CD4-positive, alpha-beta T cell treated with Interleukin-4 for 4 hours (primary cell): ENCODE results near the gene CRY1.
"Not testable (repeated sequence)": the region's sequence is repeated elsewhere in the genome, so short reads cannot be mapped to it uniquely, and the experiment has no call there.

ENCODE experiments used
- DNase-seq: peaks from one replicate; pipeline ENCODE4 v3.0.0-alpha.2; 2020

The CRY1 gene

DNA sequence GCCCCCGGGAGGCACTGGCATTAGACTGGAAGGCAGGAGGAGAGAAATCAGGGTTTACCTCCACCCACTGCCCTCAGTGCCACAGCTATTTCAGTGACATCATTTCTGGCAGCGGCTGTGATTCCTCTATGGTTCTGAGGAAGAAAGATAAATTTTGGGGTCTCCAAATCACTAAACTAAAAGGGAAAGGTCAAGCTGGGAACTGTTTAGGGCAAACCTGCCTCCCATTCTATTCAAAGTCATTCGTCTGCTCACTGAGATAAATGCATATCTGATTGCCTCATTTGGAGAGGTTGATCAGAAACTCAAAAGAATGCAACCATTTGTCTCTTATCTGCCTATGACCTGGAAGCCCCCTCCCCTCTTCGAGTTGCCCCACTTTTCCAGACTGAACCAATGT lies 14.0 kb upstream of the CRY1 start:
- no peak for DNase-seq

DNA sequence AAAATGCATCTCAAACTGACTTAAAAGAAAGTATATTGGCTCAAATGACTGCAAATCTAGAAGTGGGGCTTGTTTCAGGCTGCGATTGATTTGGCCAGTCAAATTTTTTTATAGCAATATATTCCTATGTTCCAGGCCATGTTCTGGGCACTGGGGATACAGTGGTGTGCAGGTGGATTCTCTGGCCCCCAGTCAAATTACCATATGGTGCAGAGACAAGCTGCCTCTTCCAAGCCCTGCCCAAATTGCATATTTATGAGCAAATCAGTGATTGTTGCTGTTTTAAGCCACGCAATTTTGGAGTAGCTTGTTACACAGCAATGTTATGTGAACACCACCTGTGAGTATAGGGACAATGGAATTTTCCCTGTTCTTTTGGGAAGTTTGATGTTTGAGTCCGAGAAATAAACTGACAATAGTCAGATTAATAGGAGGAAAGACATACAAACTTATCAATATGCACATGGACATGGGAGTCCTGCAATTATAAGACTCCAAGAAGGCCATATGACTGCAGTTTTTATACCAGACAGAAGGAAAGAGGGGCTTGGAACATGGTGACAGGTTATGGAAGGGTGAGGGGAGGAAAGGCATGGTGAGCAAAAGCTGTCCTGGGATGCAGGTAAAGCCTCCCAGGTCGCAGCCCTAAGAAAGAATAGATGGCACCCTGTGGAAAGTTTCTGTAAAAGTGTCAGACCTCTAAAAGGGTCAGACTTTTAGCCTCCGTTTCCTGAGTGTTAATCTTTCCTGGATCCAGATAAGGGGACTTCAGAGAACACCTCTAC lies 13.1 kb upstream of the CRY1 start:
- DNase-seq = no peak

DNA sequence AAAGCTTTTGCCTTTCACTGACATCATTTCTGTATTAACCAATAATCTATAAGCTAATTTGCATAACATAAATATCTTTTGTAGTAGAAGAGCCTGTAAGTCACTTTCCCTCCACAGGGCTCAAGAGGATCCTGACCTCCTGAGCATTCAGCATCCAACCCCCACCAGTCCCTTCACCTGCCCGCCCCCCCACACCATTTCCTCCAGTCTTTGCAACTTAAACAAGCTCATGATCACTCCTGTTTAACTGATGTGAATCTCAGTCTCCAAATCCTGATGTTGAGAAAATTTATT lies 12.0 kb upstream of the CRY1 start:
- DNase-seq = no peak

DNA sequence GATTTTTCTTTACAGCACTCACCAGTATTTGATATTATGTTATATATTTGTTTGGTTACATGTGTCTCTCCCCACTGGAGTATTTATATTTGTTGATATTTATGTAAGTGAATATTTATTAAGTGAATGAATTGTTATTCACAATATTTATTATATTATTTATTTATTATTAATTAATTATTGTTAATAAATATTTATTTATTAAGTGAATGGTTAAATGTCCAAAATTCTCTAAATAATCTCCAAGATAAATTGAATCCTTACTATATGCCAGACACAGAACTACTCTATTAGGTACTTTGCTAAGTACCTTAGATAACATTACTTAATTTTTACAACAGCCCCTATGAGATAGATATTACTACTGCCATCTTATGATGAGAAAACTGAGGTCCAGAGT lies 10.2 kb upstream of the CRY1 start:
- no peak for DNase-seq

DNA sequence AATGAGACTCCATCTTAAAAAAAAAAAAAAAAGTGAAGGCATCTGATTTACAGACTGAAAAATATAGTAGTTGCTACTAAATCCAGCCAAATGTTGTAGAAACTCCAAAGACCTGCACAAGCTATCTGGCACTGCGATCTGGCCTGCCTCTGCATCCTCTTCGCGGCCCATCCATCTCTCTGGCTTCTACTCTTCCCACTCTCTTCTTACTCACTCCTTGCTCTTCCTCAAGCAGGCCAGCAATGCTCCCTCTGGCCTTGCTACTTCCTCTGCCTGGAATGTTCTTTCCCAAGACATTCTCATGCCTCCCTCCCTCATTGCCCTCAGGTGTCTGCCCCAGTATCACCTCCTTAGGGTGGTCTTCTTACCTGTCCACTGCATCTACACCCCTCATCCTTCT lies 9.7 kb upstream of the CRY1 start:
- DNase-seq = no peak

DNA sequence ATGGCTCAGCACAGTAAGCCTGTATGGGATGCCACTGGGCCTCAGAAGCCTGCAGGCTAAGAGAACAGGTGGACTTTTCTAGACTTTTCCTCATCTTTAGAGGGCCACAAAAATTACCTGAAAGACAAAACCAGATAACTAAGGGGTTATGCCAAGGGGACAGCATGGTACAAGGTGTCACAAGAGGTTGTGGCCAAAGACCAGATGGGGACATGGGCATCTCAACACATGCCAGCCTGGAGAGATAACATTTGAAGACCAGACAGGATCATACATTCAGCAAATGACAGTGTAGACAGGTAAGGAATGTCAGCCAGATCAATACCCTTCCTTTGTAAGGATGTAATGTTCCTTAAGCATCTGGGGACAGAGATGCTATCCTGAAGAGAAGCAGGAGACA lies 8.9 kb upstream of the CRY1 start:
- DNase-seq = no peak

DNA sequence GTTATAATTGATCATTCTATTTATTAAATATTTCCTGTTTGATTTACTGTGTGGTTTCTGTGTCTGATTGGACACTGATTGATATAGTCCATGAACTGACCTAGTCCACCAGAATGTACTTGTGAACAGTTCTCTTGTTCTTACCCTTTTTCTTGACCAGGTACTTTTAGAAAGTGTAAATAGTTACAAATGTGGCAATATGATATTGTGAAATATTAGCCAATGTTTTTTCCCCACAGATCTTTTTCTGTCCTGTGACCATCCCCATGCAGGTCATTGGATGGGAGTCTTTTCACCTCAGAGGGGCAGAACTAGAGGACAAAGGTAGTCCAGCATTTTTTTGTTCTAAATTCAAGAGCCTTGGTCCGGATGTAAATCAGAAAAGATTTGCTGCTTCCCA lies 8.3 kb upstream of the CRY1 start:
- DNase-seq = no peak

DNA sequence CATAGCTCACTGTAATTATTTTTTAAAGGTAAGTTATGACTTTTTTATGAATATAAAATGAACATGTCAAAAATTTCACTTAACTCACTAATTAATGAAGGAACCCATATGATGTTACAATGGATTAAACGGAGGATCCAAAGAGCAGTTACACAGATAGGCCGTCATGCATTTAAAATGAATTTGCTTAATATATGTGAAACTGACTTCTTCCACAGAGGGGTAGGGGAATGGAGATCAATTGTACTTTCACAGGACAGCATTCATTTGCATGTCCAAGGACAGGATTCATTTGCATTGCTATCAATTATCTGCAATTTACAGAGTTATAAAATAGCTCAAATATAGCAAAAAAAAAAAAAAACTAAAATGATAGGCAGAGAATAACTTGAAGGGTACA lies 6.6 kb upstream of the CRY1 start:
- no peak for DNase-seq

DNA sequence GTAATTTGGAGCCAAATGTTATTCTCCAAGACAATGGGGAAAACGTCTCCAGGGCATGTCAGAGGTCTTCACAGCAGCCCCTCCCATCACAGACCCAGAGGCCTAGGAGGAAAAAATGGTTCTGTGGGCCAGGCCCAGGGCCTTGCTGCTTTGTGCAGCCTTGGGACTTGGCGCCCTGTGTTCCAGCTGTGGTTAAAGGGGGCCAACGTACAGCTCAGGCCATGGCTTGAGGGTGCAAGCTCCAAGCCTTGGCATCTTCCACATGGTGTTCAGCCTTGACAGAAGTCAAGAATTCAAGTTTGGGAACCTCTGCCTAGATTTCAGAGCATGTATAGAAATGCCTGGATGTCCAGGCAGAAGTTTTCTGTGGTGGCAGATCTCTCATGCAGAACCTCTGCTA lies 3.2 kb upstream of the CRY1 start:
- DNase-seq = no peak

DNA sequence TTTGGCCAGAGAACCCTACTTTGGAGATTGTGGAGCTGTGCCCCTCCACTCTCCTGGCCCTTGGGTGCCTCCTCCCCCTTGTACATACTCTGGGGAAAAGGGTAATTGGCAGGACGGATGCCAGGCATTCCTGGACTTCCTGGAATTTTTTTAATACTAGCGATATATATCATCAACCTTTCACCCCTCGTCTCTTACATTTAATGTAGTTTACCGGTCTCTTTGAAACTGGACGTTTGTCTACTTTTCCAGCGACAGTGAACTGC lies 767 bp upstream of the CRY1 start:
- no peak for DNase-seq

DNA sequence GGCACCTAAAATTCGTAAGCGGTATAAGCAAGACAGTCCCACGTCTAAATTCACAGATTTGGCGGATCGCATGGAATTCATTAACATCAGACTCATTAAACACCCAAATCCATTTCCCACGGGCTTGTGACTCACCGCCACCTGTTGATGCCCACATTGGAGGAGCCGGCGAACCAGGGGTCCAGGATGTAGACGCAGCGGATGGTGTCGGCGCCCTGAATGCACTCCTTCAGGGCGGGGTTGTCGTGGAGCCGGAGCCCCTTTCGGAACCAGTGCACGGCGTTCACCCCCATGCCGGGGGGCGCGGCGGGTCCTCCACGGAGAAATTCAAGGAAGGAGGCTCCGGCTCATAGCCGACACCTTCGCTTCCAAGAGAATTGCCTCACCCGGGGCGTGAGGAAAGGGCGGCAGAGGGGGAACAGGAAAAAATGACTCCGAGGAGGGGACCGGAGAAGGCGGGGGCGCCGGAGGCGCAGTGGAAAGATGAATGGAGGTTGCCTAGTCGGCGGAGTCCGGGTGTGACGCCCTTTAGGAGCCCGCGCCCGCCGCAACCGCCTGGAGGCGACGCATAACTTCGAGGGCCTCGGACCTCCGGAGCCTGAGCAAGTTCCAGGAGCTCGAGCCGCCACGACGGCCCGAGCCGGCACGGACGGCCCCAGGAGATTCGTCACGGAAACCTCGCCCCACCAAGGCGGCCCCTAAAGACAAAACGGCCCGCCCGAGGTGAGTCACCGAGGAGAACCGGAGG lies 506 bp downstream of the CRY1 start:
- DNase-seq = peak; percentile 70

DNA sequence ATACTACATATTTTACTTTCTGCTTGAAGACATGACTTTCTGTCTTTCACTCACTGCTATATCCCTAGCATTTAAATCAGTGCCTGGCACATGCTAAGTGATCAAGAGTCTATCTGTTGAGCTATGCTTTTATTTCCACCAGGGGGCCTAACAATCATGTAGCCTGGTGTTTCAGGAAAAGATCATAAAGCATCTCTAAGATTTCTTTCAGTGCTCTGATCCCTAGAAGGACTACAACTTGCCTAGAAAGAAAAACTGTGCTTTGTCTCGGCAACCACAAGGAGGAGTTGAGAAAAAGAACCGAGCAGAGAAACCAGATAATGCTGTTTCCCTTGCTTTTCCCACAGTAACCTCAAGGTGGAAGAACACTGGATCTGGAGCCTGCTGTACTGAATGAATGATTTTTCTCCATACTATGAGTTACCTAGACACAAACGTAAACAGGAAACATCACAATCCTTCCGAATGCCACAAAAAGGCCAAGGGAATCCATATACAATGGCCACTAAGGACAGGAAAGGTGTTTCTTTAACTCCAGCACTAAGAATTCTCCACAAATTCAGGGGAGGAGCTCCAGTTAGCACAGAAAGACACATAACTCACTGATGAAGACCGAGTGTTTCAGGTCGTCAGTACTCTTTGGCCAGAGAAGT lies 1.2 kb downstream of the CRY1 start:
- DNase-seq = peak; percentile 74

DNA sequence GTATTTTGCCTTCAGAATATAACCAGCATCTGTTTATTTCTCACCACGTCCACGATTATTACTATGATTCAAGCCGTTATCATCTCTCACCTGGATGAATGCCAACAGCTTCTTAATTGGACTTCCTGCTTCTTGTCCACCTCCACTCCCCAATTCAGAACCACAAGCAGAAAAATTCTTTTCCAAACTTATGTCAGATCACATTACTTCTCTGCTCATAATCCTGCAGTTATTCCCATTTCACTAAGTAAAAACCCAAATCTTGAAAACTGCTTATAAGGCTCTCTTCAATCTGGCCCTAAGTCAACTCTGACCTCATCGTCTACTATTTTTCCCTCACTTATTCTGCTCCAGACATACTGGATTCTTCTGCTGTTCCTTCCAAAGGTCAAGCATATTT lies 2.0 kb downstream of the CRY1 start:
- DNase-seq = no peak

DNA sequence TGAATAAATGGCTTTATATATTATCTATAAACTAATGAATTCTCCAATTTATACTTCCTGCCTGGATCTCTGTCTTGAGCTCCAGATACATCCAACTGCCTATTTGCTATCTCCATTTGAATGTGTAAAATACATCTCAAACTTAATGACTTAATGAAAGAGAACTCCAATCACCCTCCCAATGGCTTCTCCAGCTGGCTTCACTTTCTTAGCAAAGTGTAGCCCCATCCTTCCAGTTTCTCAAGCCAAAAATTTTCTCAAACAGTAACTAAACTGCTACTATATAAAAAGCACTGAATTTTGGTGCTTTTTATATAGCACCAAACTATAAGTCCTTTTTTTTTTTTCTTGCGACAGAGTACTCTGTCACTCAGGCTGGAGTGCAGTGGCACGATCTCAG lies 2.6 kb downstream of the CRY1 start:
- DNase-seq = no peak

DNA sequence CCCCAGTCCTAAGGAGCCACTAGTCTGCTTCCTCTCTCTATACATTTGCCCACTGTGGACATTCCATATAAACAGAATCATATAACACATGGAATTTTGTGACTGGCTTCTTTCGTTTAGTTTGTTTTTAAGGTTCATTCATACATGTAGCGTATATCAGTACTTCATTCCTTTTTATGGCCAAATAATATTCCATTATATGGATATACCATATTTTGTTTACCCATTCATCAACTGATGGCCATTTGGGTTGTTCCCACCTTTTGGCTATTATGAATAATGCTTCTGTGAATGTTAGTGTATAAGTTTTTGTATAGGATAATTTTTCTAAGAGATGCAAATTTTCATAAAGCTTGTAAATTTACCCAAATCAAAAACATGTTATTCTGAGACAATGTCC lies 4.4 kb downstream of the CRY1 start:
- DNase-seq = no peak

DNA sequence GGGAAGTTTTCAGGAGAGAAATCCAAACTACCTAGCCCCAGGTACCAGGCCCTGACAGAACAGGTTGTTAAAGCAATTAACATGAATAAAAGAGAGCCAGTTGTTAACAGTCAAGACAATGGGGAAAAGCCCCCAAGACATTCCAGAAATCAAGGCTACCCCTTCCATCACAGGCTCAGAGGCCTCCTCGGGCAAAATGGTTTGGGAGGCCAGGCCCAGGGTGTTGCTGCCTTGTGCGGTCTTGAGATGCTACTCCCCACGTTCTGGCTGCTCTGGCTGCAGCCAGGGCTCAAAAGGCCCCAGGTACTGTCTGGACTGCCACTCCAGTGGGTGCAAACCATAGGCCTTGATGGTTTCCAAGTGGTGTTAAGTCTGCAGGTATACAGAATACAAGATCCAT lies 7.0 kb downstream of the CRY1 start:
- DNase-seq = no peak

DNA sequence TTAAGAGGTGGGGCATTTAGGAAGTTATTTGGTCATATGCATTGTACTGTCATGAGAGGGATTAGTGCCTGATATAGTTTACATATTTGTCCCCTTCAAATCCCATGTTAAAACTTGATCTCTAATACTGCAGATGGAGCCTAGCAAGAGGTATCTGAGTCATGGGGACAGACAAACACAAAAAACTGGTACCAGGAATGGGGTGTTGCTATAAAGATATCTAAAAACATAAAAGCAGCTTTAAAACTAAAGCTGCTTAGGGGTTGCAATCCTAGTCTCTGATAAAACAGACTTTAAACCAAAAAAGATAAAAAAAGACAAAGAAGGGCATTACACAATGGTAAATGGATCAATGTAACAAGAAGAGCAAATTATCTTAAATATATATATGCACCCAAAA lies 11.6 kb downstream of the CRY1 start:
- no peak for DNase-seq

DNA sequence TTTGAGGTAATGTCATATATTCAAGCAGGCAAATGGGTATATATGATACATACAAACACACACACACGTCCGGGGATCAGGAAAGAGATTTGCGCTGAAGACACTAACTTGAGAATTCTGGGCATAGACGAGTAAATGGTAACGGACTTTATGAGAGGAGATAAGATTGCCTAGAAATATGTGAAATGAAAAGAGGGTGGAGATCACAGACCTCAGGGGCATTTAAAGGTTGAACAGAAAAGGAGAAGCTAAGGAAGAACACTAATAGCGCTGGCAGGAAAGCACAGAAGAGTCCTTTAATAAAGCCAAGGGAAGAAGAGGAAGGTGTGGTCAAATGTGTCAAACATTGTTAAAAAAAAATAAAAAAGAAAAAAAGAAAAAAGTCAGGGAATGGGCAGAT lies 13.1 kb downstream of the CRY1 start:
- no peak for DNase-seq

DNA sequence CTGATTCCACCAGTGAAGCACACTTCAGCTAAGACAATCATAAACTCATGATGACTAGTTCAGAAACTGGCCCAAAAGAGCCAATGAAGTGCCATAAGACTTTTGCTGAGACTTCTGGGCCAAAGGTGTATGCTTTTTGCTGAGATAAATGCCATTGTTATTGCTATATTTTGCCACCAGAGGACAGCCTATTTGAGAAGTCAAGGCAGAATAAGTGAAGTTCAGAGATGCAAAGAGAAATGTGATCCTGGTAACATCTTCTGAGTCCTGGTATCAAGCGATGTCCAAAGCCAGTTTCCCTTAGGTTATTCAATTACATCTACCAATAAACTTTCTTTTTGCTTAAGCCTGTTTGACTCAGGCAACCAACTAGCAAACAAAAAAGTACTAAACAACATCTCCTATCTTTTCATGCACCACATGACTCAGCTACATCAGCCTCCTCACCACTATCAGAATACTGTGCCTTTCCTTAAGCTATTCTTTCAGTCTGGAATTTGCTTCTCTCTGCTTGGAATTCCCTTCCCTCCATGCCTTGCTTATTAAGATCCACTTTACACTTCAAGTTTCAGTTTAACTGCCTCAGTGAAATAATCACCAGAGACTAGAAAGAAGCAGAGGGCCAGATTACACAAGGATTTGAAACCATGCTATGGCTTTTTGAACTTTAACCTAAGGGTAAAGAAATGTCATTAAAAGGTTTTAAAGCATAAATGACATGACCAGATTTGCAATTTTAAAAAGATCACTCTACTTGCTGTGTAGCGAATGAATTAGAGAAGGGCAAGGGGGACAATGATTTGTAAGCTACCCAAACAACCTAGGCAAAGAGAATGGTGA lies 14.0 kb downstream of the CRY1 start:
- peak; percentile 38 for DNase-seq

DNA sequence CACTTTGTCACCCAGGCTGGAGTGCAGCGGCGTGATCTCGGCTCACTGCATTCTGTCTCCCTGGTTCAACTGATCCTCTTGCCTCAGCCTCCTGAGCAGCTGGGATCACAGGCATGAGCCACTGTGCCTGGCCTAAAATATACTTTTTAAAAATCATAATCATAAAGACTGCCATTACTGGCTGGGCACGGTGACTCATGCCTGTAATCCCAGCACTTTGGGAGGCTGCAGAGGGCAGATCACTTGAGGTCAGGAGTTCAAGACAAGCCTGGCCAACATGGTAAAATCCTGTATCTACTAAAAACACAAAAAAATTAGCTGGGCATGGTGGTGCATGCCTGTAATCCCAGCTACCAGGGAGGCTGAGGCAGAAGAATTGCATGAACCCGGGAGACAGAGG lies 20.1 kb downstream of the CRY1 start:
- not testable (repeated sequence) for DNase-seq

DNA sequence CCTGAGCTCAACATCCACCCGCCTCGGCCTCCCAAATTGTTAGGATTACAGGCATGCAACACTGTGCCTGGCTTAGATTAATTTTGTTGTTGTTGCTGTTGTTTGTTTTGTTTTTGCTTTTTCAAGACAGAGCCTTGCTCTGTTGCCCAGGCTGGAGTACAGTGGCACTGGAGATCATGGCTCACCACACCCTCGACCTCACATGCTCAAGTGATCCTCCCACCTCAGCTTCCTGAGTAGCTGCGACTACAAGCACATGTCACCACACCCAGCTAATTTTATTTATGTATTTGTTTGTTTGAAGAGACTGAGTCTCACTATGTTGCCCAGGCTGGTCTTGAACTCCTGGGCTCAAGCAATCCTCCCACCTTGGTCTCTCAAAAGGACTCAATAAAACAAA lies 26.7 kb downstream of the CRY1 start:
- DNase-seq = no peak

DNA sequence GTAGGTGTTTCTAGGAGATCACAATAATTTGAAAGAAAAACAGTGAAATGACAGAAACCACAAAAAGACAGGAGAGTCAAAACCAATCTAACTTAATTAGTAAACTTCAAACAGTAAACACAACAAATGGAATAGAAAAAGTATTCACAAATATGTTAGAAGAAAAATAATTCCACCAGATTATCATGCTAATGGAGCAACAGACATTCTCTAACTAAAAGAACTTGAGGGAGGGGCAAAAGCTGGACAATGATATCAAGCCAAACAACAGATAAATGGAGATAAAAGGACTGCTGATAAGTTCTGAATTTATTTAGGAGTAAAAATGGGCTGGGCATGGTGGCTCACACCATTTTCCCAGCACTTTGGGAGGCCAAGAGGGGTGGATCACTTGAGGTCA lies 28.7 kb downstream of the CRY1 start:
- no peak for DNase-seq

DNA sequence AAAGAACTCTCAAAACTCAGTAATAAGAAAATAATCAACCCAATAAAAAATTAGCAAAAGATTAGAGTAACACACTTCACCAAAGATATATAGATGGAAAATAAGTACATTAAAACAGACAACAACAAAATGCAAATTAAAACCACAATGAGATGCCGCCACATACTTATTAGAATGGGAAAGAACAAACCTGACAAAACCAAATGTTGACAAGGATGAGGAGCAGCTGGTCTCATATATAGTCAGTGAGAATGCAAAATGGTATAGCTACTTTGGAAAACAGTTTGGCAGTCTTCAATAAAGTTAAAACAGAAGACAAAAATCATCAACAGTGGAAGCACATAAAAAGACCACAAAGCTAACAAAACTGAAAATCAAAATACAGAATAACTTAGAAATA lies 29.1 kb downstream of the CRY1 start:
- DNase-seq = no peak

DNA sequence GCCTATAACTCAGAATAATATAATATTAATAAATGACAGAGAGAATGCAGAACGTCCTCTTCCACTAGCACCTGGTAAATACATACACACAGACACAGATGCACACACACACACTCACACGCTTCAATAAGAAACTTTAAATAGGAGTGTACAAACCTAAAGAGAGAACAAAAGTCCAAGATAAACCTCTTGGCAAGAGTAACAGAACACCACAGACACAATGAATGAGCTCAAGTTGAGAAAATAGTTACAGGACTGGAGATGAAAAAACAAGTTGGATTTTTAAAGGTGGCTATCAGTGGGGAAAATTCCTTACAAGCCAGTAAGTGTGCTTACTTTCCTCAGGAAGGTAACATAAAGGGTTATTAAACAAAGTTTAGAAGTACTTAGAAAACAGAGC lies 35.2 kb downstream of the CRY1 start:
- DNase-seq = no peak
